NCI-H2107 treated with DMSO at 0.1 percent for 48 hours (cell line): Measurements from ENCODE around the gene PWWP2B.
"Not testable (repeated sequence)": the region's sequence is repeated elsewhere in the genome, so short reads cannot be mapped to it uniquely, and the experiment has no call there.

Experiments used
- DNase-seq: peaks from one replicate; lab custom pipeline; 2025; ENCODE audit not compliant: unreplicated experiment; lab: John Stamatoyannopoulos, UW

Gene PWWP2B

GRCh38 chr10:132397036-132397541, at the start of gene PWWP2B:
Gene PWWP2B (plus strand): TSS chr10:132397200. CDS start chr10:132397227, 27 bp downstream.
- no peak for DNase-seq

GRCh38 chr10:132347211-132347930, 49.6 kb upstream of the PWWP2B start:
- DNase-seq: peak; percentile 22

- DNase-seq: no peak
Measured at GRCh38 chr10:132347931-132348267, 49.1 kb upstream of the PWWP2B start.

GRCh38 chr10:132349766-132350165, 47.2 kb upstream of the PWWP2B start:
- DNase-seq: no peak

GRCh38 chr10:132350391-132350790, 46.6 kb upstream of the PWWP2B start:
- no peak for DNase-seq

GRCh38 chr10:132350946-132351345, 46.1 kb upstream of the PWWP2B start:
- DNase-seq: no peak

- DNase-seq: no peak
Measured at GRCh38 chr10:132351611-132352010, 45.4 kb upstream of the PWWP2B start.

- DNase-seq: not testable (repeated sequence)
Measured at GRCh38 chr10:132352462-132353308, 44.3 kb upstream of the PWWP2B start.

- no peak for DNase-seq
Measured at GRCh38 chr10:132353456-132354355, 43.3 kb upstream of the PWWP2B start.

- no peak for DNase-seq
Measured at GRCh38 chr10:132354356-132355094, 42.5 kb upstream of the PWWP2B start.

GRCh38 chr10:132355297-132355696, 41.7 kb upstream of the PWWP2B start:
- DNase-seq: no peak

GRCh38 chr10:132355754-132356153, 41.2 kb upstream of the PWWP2B start:
- DNase-seq: no peak

- DNase-seq: no peak
Measured at GRCh38 chr10:132356621-132357195, 40.3 kb upstream of the PWWP2B start.

- DNase-seq: no peak
Measured at GRCh38 chr10:132357286-132358058, 39.5 kb upstream of the PWWP2B start.

- no peak for DNase-seq
Measured at GRCh38 chr10:132359305-132360040, 37.5 kb upstream of the PWWP2B start.

GRCh38 chr10:132360766-132361447, 36.1 kb upstream of the PWWP2B start:
- DNase-seq: no peak

GRCh38 chr10:132361581-132362101, 35.4 kb upstream of the PWWP2B start:
- DNase-seq: no peak

- DNase-seq: no peak
Measured at GRCh38 chr10:132362151-132362611, 34.8 kb upstream of the PWWP2B start.
